ENCODE data around the gene NPAS1. TPM values are rescaled to one million over a fixed set of nuclear protein-coding genes. Genes with fewer than 3 reads are reported as not detected.

NPAS1 gene
- polyA plus RNA-seq, 1 experiment: 4.6 TPM

DNA sequence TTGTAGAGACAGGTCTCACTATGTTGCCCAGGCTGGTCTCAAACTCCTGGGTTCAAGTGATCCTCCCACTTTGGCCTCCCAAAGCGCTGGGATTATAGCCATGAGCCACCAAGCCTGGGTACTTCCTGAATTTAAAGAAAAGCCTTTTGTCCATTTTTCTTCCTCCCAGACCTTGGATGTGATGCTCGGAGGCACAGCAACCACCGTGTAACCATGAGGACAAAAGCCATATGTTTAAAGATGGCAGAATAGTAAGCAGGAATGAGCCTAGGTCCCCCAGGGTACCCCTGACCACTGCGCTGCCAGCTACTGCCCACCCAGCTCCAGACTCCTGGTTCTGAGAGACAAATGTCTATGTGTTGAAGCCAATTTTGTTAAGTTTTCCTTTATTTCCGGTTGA is 62.9 kb downstream of the NPAS1 start:
- POLR2A ChIA-PET: no interaction called here
- peaks cover 31% of the 10 kb centered on the region for H3K36me3 ChIP-seq (ENCODE audit: control insufficient read depth, insufficient read depth, low read length)
- H3K4me3 ChIP-seq (ENCODE audit: low read depth, low read length): no peak overlapping the region
- no peaks in the 10 kb centered on the region for H3K27me3 ChIP-seq (ENCODE audit: control insufficient read depth, insufficient read depth, low read length)
- no peak for DNase-seq (ENCODE audit: low read depth)
- CTCF ChIA-PET: no interaction called here
- TF ChIP-seq CTCF (IDR thresholded peaks at IDR 0.05; ENCODE audit: insufficient read depth, low read depth, low read length): no peak

DNA sequence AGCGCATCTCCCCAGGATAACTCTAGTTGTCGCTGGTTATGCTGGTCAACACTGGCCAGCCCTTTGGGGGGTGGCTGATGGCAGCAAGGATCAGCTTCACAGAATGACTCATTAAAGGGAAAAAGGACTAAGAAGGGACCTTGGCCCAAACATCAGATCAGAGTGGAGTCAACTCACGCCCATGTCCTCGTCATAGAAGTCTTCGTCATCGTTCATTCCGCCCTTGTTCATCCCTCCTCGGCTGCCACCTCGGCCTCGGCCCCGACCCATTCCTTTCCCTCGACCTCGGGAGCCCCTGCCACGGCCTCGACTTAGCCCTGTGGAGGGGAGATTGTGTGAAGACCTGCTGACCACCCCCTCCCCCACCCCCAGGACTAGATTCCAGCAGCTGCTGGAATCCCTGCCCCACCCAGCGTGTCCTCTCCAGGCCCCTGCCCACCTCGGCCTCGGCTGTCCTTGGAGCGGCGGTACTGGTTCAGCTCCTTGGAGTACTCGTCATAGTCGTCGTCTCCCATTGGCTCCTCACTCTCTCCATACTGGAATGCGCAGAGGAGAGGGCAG is 65.3 kb downstream of the NPAS1 start:
- H3K36me3 ChIP-seq (ENCODE audit: control insufficient read depth, insufficient read depth, low read length): peaks cover 39% of the 10 kb centered on the region

DNA sequence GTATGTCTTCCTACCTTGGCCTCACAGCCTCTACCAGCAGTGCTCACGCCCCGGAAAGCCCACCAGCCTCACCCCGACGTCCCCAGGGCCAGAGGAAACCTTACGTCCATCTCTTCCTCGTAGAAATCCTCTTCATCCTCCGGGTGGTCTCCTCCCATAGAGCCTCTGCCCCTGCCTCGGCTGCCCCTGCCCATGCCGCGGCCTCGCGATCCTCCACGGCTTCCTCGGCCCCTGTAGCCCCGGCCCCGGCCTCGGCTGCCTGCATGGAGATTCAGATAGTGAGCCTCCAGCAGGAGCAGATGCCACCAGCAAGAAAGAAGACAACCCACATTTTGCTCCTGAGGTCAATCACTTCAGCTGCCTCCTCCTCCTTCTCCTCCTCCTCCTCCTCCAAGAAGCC is 66.6 kb downstream of the NPAS1 start:
- DNase-seq (ENCODE audit: low read depth): no peak
- no peak overlapping the region for H3K4me3 ChIP-seq (ENCODE audit: low read depth, low read length)
- TF ChIP-seq CTCF (IDR thresholded peaks at IDR 0.05; ENCODE audit: insufficient read depth, low read depth, low read length): no peak
- CTCF ChIA-PET: no interaction called here
- no peaks in the 10 kb centered on the region for H3K27me3 ChIP-seq (ENCODE audit: control insufficient read depth, insufficient read depth, low read length)
- peaks cover 38% of the 10 kb centered on the region for H3K36me3 ChIP-seq (ENCODE audit: control insufficient read depth, insufficient read depth, low read length)
- POLR2A ChIA-PET: no interaction called here

More for the DNA sequence above, 65.3 kb downstream of the NPAS1 start:
- Histone ChIP-seq H3K27me3 (ENCODE audit: control insufficient read depth, insufficient read depth, low read length) (no peaks in the 10 kb centered on the region), H3K4me3 (ENCODE audit: low read depth, low read length) (no peak overlapping the region)
- ChIA-PET CTCF (no interaction called here), POLR2A (no interaction called here)
- TF ChIP-seq CTCF (IDR thresholded peaks at IDR 0.05; ENCODE audit: insufficient read depth, low read depth, low read length): no peak
- no peak for DNase-seq (ENCODE audit: low read depth)

DNA sequence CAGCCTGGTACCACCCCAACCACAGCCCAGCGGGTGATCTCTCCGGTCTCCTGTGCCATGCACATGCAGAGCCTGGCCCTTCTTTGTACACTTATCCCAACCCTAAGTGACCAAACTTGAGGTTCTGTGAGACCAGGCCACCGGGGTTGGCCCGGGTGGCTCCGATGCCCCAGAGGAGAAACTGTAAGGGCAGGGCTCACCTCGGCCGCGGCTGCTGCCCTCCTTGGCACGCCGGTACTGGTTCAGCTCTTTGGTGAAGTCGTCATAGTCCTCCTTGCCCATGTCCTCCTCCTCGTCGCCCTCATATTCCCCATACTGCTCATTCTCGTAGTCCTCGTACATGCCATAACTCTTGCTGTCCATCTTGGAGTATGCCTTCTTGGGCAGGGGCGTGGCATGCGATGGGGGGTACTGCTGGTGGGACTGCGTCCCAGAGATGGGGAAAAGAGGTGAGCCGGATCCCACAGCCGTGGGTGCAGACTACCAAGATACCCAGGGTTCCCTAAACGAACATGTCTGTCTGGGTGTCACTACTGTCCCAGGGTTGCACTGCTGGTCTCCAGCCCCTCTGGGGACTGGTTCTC is 70.2 kb downstream of the NPAS1 start:
- ChIA-PET CTCF (no interaction called here), POLR2A (no interaction called here)
- no peak for DNase-seq (ENCODE audit: low read depth)
- Histone ChIP-seq H3K36me3 (ENCODE audit: control insufficient read depth, insufficient read depth, low read length) (peaks cover 29% of the 10 kb centered on the region), H3K27me3 (ENCODE audit: control insufficient read depth, insufficient read depth, low read length) (no peaks in the 10 kb centered on the region), H3K4me3 (ENCODE audit: low read depth, low read length) (no peak overlapping the region)
- no peak for TF ChIP-seq CTCF (IDR thresholded peaks at IDR 0.05; ENCODE audit: insufficient read depth, low read depth, low read length)

DNA sequence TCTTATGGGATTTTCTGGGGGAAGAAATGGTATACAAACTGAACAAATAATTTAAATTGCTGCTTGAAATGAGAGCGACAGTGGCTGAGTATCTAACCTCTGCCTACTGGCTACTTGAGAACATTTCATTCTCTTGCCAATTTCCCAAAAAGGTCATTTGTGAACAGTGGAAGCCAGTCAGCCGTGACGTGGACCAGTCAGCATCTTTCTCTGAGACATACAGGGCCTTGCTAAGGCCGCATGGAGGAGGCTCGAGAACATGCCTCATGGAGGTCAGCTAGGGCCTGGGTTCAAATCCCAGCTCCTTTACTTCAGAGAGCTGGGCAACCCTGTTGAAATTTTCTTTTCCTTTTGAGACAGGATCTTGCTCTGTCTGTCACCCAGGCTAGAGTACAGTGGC is 73.6 kb downstream of the NPAS1 start:
- Histone ChIP-seq H3K4me3 (ENCODE audit: low read depth, low read length) (no peak overlapping the region), H3K27me3 (ENCODE audit: control insufficient read depth, insufficient read depth, low read length) (no peaks in the 10 kb centered on the region), H3K36me3 (ENCODE audit: control insufficient read depth, insufficient read depth, low read length) (peaks cover 19% of the 10 kb centered on the region)
- POLR2A ChIA-PET: no interaction called here
- no peak for DNase-seq (ENCODE audit: low read depth)
- TF ChIP-seq CTCF (IDR thresholded peaks at IDR 0.05; ENCODE audit: insufficient read depth, low read depth, low read length): no peak
- CTCF ChIA-PET: interaction anchor here (0.6 kb wide), 1 partner anchor 45 kb away, joined by 3 read pairs; no protein-coding TSS in a partner anchor
